Endothelial cell of umbilical vein (primary cell): ENCODE measurements around the gene FIG4. TPM values are rescaled to one million over a fixed set of nuclear protein-coding genes. Genes with fewer than 3 reads are reported as not detected.

ENCODE experiments used
- BruUV-seq: library from RNA; stranded (reverse); fragments of 400-500 nt; replicated peaks from 2 replicates; lab custom pipeline; 2021; lab: Mats Ljungman, UMichigan
- CTCF ChIA-PET: fragments of 300-600, 350-600 bp; sonication (Branson Sonifier 250); formaldehyde crosslinking; loops from one replicate; lab custom pipeline; 2021; ENCODE audit warnings: antibody characterized with exemption, inconsistent platforms; lab: Charles Lee
- POLR2A ChIA-PET: fragments of 300-600, 350-600 bp; sonication (Branson Sonifier 250); formaldehyde crosslinking; loops from one replicate; lab custom pipeline; 2021; ENCODE audit warnings: antibody characterized with exemption, inconsistent platforms; lab: Charles Lee
- DNase-seq: peaks from one replicate; pipeline ENCODE4 v3.0.0-alpha.2; 2011; ENCODE audit warnings: low read depth, low spot score
- FAIRE-seq: peaks from 2 replicates; lab custom pipeline; 2011; peaks lifted over from hg19 to GRCh38; lab: Jason Lieb, UNC
- H2AFZ ChIP-seq: 2 replicates; pipeline ENCODE4 v1.6.0; 2012; ENCODE audit warnings: low read depth, low read length, control low read depth, inconsistent platforms
- H3K27ac ChIP-seq: 2 replicates; pipeline ENCODE4 v1.5.1; 2011; ENCODE audit warnings: low read depth, mild to moderate bottlenecking, control low read depth, low read length, moderate library complexity; ENCODE audit not compliant: insufficient read depth
- H3K27me3 ChIP-seq, 2 experiments: 2 replicates each; pipeline versions ENCODE4 v1.6.0 to v1.6.1; 2011; ENCODE audit warnings: low read length in 2 of 2, mixed read lengths in 1 of 2; ENCODE audit not compliant: control insufficient read depth in 2 of 2, insufficient read depth in 2 of 2
- H3K36me3 ChIP-seq, 2 experiments: 2 replicates in 1 of 2; 3 replicates in 1 of 2; pipeline ENCODE4 v1.5.1; 2011; ENCODE audit warnings: low read length in 2 of 2, mild to moderate bottlenecking in 1 of 2, moderate library complexity in 1 of 2; ENCODE audit not compliant: control insufficient read depth in 2 of 2, insufficient read depth in 2 of 2; ENCODE audit errors: extremely low read depth in 1 of 2
- H3K4me1 ChIP-seq: 3 replicates; pipeline ENCODE4 v1.5.1; 2011; ENCODE audit warnings: mild to moderate bottlenecking, low read length; ENCODE audit not compliant: control insufficient read depth, insufficient read depth; ENCODE audit errors: extremely low read depth
- H3K4me2 ChIP-seq: 2 replicates; pipeline ENCODE4 v1.6.1; 2011; ENCODE audit warnings: low read length, control low read depth, mixed read lengths; ENCODE audit not compliant: insufficient read depth
- H3K4me3 ChIP-seq, 3 experiments: fragments of 200-600 bp in 1 of 3; sonication (generic), shearing (Covaris generic) in 1 of 3; replicated peaks in 1 of 3; 2 replicates each; pipeline ENCODE4 v1.5.1; 2011 to 2016; ENCODE audit warnings: control low read depth in 3 of 3, low read length in 3 of 3, mild to moderate bottlenecking in 2 of 3, inconsistent platforms in 1 of 3, low read depth in 1 of 3, moderate library complexity in 1 of 3; ENCODE audit not compliant: insufficient read depth in 1 of 3
- H3K79me2 ChIP-seq: 2 replicates; pipeline ENCODE4 v1.6.0; 2012; ENCODE audit warnings: low read length, inconsistent platforms; ENCODE audit not compliant: control insufficient read depth, insufficient read depth
- H3K9ac ChIP-seq: replicated peaks from 2 replicates; pipeline ENCODE3; 2011; ENCODE audit warnings: low read length, control low read depth; ENCODE audit not compliant: insufficient read depth; ENCODE audit errors: extremely low read depth
- H3K9me1 ChIP-seq: replicated peaks from 3 replicates; pipeline ENCODE4 v1.6.0; 2011; ENCODE audit warnings: mild to moderate bottlenecking, low read length; ENCODE audit not compliant: control insufficient read depth, insufficient read depth; ENCODE audit errors: extremely low read depth
- H3K9me3 ChIP-seq: replicated peaks from 2 replicates; pipeline ENCODE4 v1.5.1; 2012; ENCODE audit warnings: low read length, inconsistent platforms; ENCODE audit not compliant: control insufficient read depth, insufficient read depth
- H4K20me1 ChIP-seq: replicated peaks from 2 replicates; pipeline ENCODE3; 2011; ENCODE audit warnings: mild to moderate bottlenecking, low read length; ENCODE audit not compliant: control insufficient read depth, insufficient read depth; ENCODE audit errors: extremely low read depth
- EZH2 ChIP-seq: IDR thresholded peaks from 2 replicates; pipeline ENCODE4 v1.6.1; 2012; ENCODE audit warnings: borderline replicate concordance, low read depth, mild to moderate bottlenecking, moderate library complexity, low read length, inconsistent platforms; ENCODE audit not compliant: severe bottlenecking
- FOS ChIP-seq: IDR thresholded peaks from 2 replicates; pipeline ENCODE4 v1.6.1; 2011; ENCODE audit warnings: mild to moderate bottlenecking, low read length, moderate library complexity, borderline replicate concordance; ENCODE audit not compliant: insufficient read depth
- GATA2 ChIP-seq: IDR thresholded peaks from 2 replicates; pipeline ENCODE4 v1.7.0; 2011; ENCODE audit warnings: low read depth, mild to moderate bottlenecking, moderate library complexity, mixed read lengths, low read length; ENCODE audit not compliant: insufficient read length, insufficient read depth
- JUN ChIP-seq: IDR thresholded peaks from 2 replicates; pipeline ENCODE4 v1.6.1; 2011; ENCODE audit warnings: borderline replicate concordance, low read depth; ENCODE audit not compliant: insufficient read length, insufficient read depth
- MAX ChIP-seq: IDR thresholded peaks from 2 replicates; pipeline ENCODE4 v1.6.1; 2011; ENCODE audit not compliant: insufficient read depth, insufficient read length
- MYC ChIP-seq: IDR thresholded peaks from one replicate; pipeline ENCODE4 v1.6.1; 2011; ENCODE audit warnings: mild to moderate bottlenecking, low read depth, low read length
- POLR2AphosphoS5 ChIP-seq: IDR thresholded peaks from 2 replicates; pipeline ENCODE4 v1.6.1; 2012; ENCODE audit warnings: low read depth, mild to moderate bottlenecking, control low read depth, low read length, moderate library complexity; ENCODE audit not compliant: insufficient read depth
- dilution Hi-C: fragments of 300-500 bp; cut with MboI; formaldehyde crosslinking; loops from one replicate; pipeline ENCODE4 v1.15.0; 2019; ENCODE audit warnings: low sequenced_read_pairs; ENCODE audit not compliant: extremely low pct_ligation_motif_present
- intact Hi-C: fragments of 100-400 bp; cut with micrococcal nuclease; formaldehyde crosslinking; loops from one replicate; pipeline ENCODE4 v1.10.0; 2022
- polyA plus RNA-seq, 4 experiments: library from polyadenylated mRNA; depleted of rRNA in 3 of 4; stranded (reverse) in 3 of 4; unstranded in 1 of 4; fragments of >200 nt; gene quantifications; 2 replicates each; pipeline versions ENCODE4 v1.2.1 to v1.2.3, GENCODE V29; 2011 to 2012; ENCODE audit warnings: missing spikeins in 1 of 4
- total RNA-seq: library from RNA; stranded (reverse); gene quantifications from 2 replicates; pipeline ENCODE4 v1.2.3, GENCODE V29; 2021

The FIG4 gene
- total and polyA plus RNA-seq, 2 donors (not counting 3 experiments of a cell fraction or from before 2014, with no cell fraction given), result 7.9 to 12.2 TPM

GRCh38 chr6:109660526-109661320 is 30.4 kb upstream of the FIG4 start:
- no peaks in the 10 kb centered on the region for H3K79me2 ChIP-seq
- ChIA-PET POLR2A (no interaction called here), CTCF (interaction anchor here (2.4 kb wide), 1 partner anchor 379 kb away, joined by 8 read pairs; no protein-coding TSS in a partner anchor)
- no peak overlapping the region for H3K27ac ChIP-seq
- no peaks in the 10 kb centered on the region for H3K27me3 ChIP-seq
- H3K4me1 ChIP-seq, result peaks cover 27% of the 10 kb centered on the region
- no peak overlapping the region for H3K4me2 ChIP-seq
- no TSS peak for BruUV-seq
- no peak for DNase-seq
- no peak overlapping the region for H3K4me3 ChIP-seq
- H3K9me3 ChIP-seq, result no peaks in the 10 kb centered on the region
- H3K36me3 ChIP-seq, result no peaks in the 10 kb centered on the region
- dilution Hi-C loops (no loop called here), intact Hi-C loops (no loop called here)
- no peak overlapping the region for H3K9ac ChIP-seq
- no peak overlapping the region for H2AFZ ChIP-seq
- no peaks in the 10 kb centered on the region for H4K20me1 ChIP-seq
- no peaks in the 10 kb centered on the region for H3K9me1 ChIP-seq
- TF ChIP-seq FOS (peak; percentile 40), EZH2 (no peak)
- FAIRE-seq, result no peak

GRCh38 chr6:109662192-109662591 is 28.9 kb upstream of the FIG4 start:
- DNase-seq, result peak; percentile 27
- no peak overlapping the region for H3K4me3 ChIP-seq
- H3K9me1 ChIP-seq, result no peaks in the 10 kb centered on the region
- H3K79me2 ChIP-seq, result no peaks in the 10 kb centered on the region
- H3K27me3 ChIP-seq, result no peaks in the 10 kb centered on the region
- no peak overlapping the region for H3K9ac ChIP-seq
- no peak overlapping the region for H2AFZ ChIP-seq
- no peak overlapping the region for H3K27ac ChIP-seq
- intact Hi-C loops, result no loop called here
- no peak overlapping the region for H3K4me2 ChIP-seq
- POLR2A ChIA-PET, result no interaction called here
- CTCF ChIA-PET, result no interaction called here
- peak; percentile 66 for TF ChIP-seq FOS
- TF ChIP-seq JUN, result no peak
- TF ChIP-seq MYC, result no peak
- peak; percentile 32 for TF ChIP-seq GATA2
- TF ChIP-seq MAX, result no peak
- TF ChIP-seq POLR2AphosphoS5, result no peak
- H3K4me1 ChIP-seq, result peaks cover 27% of the 10 kb centered on the region
- no peaks in the 10 kb centered on the region for H3K9me3 ChIP-seq
- H3K36me3 ChIP-seq, result no peaks in the 10 kb centered on the region
- H4K20me1 ChIP-seq, result no peaks in the 10 kb centered on the region
- dilution Hi-C loops, result no loop called here
- FAIRE-seq, result peak; percentile 46
- no TSS peak for BruUV-seq
